WTC11 (cell line): ENCODE measurements around the gene YLPM1.

Source experiments
- TF ChIP-seq, protein P1 (sequence below): fragments of 200-600 bp; IDR thresholded peaks from 2 replicates; pipeline ENCODE4 v1.8.0; 2022; ENCODE audit warnings: antibody characterized with exemption
- TF ChIP-seq, protein P2 (sequence below): fragments of 250-450 bp; sonication (Bioruptor Pico); IDR thresholded peaks from 2 replicates; pipeline ENCODE4 v1.9.0; 2021; ENCODE audit warnings: mild to moderate bottlenecking
- TF ChIP-seq, protein P3 (sequence below): sonication (generic); formaldehyde crosslinking; IDR thresholded peaks from 2 replicates; pipeline ENCODE4 v1.8.0; 2022; ENCODE audit warnings: missing genetic modification reagents
- TF ChIP-seq, protein P4 (sequence below): sonication (generic); formaldehyde crosslinking; IDR thresholded peaks from 2 replicates; pipeline ENCODE4 v1.8.0; 2022; ENCODE audit warnings: mild to moderate bottlenecking, missing genetic modification reagents

DNA sequence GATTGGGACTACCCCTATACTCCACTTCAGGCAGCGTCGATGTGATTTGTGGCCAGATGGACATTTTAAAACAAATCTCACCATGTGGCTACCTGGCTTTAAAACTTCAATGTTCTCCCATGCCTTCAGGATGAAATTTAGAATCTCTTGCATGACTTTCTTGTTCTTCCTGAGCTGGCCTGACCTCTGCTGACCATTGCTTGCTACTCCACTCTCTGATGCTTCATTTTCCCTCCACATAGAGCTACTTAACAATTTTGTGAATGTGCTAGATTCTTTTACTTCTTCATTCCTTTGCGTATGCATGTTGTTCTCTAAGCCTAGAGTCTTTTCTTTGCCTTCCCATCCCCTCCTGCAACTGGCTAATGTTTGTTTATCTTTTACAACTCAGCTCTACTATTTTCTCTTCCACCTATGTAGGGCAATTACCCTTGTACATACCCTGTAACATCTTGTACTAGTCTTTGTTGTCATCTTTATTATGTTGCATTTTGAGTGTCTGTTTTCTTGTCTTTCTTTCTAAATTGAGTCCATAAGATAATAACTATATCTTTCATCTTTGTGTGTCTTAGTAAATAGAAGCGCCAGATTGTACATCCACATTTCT, 41.2 kb downstream of the YLPM1 start:
- TF ChIP-seq, protein P1, sequence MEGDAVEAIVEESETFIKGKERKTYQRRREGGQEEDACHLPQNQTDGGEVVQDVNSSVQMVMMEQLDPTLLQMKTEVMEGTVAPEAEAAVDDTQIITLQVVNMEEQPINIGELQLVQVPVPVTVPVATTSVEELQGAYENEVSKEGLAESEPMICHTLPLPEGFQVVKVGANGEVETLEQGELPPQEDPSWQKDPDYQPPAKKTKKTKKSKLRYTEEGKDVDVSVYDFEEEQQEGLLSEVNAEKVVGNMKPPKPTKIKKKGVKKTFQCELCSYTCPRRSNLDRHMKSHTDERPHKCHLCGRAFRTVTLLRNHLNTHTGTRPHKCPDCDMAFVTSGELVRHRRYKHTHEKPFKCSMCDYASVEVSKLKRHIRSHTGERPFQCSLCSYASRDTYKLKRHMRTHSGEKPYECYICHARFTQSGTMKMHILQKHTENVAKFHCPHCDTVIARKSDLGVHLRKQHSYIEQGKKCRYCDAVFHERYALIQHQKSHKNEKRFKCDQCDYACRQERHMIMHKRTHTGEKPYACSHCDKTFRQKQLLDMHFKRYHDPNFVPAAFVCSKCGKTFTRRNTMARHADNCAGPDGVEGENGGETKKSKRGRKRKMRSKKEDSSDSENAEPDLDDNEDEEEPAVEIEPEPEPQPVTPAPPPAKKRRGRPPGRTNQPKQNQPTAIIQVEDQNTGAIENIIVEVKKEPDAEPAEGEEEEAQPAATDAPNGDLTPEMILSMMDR = no peak
- TF ChIP-seq, protein P2, sequence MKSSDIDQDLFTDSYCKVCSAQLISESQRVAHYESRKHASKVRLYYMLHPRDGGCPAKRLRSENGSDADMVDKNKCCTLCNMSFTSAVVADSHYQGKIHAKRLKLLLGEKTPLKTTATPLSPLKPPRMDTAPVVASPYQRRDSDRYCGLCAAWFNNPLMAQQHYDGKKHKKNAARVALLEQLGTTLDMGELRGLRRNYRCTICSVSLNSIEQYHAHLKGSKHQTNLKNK = no peak
- TF ChIP-seq, protein P3, sequence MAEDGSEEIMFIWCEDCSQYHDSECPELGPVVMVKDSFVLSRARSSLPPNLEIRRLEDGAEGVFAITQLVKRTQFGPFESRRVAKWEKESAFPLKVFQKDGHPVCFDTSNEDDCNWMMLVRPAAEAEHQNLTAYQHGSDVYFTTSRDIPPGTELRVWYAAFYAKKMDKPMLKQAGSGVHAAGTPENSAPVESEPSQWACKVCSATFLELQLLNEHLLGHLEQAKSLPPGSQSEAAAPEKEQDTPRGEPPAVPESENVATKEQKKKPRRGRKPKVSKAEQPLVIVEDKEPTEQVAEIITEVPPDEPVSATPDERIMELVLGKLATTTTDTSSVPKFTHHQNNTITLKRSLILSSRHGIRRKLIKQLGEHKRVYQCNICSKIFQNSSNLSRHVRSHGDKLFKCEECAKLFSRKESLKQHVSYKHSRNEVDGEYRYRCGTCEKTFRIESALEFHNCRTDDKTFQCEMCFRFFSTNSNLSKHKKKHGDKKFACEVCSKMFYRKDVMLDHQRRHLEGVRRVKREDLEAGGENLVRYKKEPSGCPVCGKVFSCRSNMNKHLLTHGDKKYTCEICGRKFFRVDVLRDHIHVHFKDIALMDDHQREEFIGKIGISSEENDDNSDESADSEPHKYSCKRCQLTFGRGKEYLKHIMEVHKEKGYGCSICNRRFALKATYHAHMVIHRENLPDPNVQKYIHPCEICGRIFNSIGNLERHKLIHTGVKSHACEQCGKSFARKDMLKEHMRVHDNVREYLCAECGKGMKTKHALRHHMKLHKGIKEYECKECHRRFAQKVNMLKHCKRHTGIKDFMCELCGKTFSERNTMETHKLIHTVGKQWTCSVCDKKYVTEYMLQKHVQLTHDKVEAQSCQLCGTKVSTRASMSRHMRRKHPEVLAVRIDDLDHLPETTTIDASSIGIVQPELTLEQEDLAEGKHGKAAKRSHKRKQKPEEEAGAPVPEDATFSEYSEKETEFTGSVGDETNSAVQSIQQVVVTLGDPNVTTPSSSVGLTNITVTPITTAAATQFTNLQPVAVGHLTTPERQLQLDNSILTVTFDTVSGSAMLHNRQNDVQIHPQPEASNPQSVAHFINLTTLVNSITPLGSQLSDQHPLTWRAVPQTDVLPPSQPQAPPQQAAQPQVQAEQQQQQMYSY = no peak
- TF ChIP-seq, protein P4, sequence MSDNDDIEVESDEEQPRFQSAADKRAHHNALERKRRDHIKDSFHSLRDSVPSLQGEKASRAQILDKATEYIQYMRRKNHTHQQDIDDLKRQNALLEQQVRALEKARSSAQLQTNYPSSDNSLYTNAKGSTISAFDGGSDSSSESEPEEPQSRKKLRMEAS (CRISPR knock-in tag) = no peak
